Stimulated activated CD4-positive, alpha-beta T cell treated with anti-CD3 and anti-CD28 coated beads, Interleukin-15, amount 100 ng/mL, for 1 hour (primary cell): Measurements from ENCODE around the gene LCN9.

ENCODE experiments used
- DNase-seq, 2 donors: peaks; one replicate each; pipeline ENCODE4 v3.0.0-alpha.2; 2020; ENCODE audit warnings: low read depth in 1 of 2, low spot score in 1 of 2

The LCN9 gene

DNA sequence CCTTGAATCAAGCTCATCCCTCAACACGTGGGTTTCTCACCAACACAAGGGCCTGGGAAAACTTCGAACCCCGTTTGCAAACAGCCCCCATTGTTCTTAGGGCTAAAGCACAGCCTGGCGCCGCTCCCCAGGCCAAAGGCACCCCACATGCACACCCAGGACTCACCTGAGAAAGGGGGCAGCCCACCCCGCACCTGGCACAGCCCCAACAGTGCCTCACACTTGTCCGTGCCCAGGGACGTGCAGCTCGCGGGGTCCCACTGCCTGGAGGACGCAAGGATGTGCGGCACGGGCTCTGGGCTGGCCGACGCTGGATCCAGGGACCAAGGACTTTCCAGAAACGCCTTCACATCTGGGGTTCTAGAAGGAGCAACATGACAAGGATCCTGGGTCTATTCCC, 33.3 kb downstream of the LCN9 start:
- no peak for DNase-seq

DNA sequence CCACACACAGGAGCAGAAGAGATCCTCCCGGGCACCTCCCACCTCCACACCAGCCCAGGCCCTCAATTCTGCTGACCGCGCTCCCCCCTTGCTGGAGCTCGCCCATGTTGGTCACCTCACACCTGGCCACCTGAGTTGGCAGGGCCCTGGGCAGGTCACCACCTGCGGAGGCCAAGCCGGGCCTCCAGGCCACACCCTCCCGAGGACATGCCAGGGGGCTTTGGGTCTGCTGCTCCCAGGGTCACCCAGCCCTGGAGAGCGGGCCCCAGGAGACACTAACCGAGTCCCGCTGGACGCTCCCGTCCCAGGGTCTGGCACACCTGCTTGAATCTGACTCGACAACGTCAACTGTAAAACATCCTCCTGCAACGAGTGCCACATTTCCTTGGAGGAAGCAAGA, 34.1 kb downstream of the LCN9 start:
- no peak for DNase-seq

DNA sequence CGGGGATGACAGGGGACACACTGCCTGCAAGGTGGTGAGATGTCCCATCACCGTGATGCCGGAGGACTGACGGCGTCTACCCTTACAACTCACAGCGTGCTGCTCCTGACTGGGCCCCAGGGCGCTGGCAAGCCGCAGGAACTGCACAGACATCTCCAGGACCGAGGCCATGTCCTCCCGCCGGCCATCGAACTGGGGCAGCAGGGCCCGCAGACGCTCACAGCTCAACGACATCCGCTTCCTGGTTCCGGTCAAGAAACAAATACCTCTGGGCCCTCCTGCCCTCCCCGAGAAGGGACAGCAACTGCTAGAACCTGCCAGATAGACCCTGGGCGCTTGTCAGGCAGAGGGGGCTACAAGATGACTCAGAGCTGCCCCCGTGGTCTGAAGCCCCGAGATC, 35.1 kb downstream of the LCN9 start:
- DNase-seq = no peak

DNA sequence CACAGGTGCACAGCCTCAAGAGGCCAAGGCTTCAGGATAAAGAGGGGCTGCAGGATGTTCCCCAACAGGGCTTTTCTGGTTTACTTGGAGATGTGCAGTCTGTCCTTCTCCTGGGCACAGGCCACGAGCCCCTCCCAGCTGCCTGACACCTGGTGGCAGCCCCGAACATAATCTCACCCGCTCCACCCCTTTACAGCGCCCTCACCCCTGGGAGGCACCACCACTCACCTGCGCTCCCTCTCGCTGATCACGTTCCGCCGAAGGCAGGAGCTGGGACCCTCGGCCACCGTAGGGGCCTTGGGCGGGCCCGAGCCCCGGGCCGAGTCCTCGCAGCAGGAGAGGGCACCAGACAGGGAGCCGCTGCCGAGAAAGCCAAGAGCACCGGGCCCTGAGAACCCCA, 35.7 kb downstream of the LCN9 start:
- DNase-seq = no peak

DNA sequence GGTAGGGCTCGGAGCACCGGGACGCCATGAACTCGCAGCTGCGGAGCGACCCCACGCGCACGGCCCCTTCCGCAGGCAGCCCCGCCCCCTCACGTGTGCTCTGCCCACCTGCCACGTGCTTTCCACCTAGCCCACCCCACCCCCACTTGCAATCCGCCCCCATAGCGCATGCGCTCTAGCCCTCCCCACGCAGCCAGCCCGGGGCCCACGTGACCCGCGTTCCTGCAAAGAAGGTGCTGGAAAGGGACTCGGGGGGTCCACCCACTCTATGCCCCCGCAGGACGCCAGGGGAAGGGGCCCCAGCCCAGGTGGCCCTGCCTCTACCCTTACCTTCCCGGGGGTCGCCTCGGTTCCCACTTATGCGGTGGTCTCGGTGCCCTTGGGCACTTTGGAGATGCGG, 36.3 kb downstream of the LCN9 start, which contains the start of gene SOHLH1:
SOHLH1 (minus strand) TSS at position 42 of the 400 bp plus-strand sequence; CDS start at position 28, 14 bp downstream.
- no peak for DNase-seq

DNA sequence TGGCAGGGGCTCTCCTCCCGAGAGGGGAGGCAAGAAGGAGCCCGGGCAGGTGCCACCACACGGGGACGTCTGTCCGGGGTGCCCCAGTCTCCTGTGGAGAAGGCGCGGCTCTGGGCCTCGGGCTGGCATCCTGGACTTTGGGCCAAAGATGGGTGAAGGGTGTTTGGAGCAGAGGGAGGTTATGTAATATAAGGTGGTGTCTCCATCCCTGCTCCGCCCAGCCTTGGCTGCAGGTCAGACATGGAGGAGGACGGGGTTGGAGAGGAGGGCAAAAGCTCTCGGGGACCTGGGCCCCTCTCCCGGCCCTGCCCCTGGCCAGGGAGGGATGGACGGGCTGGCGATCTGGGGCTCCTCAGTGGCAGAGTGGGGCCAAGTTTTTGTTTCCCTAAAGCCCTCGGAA, 37.4 kb downstream of the LCN9 start:
- no peak for DNase-seq

DNA sequence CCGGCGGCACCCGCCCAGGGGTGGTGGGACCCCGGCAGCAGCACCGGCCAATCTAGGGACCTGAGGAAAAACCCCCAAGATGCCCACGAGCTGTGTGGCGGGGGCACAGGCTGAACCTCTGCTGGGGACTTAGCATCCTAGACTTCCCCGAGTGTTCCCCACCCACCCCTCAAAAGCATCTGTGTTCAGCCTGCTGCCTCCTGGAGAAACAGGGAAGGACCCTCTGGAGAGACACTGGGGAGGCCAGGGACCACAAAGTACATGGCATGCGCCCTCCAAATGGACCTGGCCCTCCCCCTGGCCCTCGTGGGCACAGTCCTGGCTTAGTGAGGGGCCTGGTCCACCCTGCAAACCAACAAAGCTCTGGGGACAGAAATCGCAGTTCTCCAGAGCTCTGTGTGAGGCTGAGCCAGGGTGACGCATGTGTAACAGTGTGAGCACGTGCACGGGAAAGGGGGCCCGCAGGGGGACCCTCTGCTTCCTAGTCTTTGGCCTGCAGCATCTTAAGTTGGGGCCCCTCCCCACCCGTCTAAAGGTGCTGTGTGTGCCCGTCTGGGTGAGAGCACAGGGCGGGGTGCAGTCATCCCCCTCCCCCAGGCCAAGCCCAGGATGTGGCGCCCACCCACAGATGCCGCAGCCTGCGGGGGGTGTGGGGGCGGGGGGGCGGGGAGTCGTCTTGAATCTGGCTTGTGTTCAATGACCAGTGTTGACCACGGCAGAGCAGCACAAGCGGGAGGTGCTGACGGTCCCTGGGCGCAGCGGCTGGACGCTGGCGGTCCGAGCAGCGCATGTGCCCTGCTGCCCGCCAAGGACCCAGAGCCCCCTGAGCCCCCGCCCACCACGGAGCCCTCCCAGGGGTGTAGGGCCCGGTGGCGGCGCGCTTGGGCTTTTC, 38.2 kb downstream of the LCN9 start:
- DNase-seq = no peak

DNA sequence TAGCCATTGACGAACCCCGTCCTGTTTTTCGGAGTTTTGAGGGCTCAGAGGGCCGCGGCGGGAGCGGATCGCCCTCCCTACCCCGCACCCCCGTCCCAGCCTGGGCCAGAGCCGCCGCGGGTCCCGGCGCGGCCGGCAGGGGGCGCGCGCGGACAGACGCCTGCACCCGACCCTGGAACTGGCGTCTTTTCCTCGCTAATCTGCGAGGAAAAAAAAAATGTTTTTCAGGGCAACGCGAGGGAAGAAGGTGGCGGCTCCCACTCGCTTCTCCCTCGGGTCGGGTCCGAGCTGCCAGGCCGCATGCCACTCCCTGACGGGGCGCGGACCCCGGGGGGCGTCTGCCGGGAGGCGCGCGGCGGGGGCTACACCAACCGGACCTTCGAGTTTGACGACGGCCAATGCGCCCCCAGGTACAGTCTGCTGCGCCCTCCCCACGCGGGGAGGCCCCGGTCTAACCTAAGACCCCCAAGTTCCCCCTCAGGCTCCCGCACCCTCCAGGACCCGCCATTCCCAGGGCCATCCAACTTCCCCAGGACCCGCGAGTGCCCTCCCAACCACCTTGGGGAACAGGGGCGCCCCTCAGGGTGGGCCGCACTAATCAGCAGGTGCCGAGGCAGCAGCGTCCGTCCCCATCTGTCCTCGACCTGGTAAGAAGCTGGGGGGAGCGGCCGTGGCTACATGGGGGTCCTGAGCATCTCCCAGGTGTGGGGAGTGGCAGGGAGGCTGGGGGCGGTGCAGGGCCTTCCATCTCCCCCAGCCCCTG, 39.0 kb downstream of the LCN9 start, which contains the start of gene KCNT1:
KCNT1 (plus strand) TSS at position 227 of the 763 bp plus-strand sequence; CDS start at position 301, 74 bp downstream.
- peak; percentile 8 to 54 for DNase-seq

DNA sequence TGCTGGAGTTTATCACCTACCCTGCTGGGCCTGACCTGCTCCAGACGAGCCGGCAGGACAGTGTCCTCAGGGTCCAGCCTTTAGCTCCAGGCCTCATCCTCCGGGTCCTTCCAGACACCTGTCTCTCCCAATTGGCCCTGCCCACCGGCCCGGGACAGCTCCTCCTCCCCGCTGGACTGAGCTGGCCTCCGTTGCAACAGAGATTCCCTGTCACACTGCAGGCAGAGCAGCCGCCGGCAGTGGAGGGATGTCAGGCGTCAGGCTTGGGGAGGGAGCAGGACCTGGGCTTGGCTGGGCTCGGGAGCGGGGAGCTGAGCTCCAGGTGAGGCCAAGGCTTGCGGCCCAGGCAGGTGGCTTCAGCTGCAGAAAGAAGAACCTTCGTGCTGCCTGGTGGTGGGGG, 40.6 kb downstream of the LCN9 start:
- DNase-seq = no peak

DNA sequence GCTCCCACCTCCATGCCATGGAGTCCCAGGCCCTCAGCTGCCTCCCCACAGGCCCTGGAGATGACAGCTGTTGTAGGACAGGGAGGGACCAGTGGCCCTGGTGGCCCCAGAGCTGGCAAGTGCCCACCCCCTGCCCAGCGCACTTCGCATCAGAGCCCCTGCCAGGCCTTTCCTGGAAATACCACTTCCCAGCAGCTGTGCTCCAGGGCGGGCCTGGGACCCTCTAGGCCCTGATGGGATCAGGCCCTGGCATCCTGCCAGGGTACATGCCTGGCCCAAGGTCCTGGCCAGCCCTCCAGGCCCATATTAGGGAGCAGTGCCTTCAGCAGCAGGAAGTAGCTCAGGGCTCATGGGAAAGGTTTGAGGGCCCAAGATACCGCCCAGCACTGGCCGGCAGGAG, 41.4 kb downstream of the LCN9 start:
- DNase-seq = no peak

DNA sequence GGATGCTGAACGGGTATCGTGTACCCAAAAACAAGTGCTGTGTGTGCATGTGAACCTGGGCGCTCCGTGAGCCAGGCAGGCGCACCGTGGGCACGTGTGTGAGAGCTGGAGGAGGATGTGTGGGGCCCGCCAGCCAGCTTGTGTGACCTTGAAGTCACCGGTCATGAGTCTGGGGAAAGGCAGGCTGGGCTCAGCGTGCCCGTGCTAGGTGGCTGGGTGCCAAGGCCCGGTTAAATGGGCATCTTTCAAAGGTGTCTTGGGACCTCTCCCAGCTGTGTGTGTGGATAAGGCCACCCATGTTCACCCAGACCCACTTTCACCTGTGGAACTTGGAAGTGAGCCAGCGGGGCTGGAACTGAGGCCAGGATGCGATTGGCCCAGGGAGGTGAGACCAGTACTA, 42.3 kb downstream of the LCN9 start:
- DNase-seq = no peak

DNA sequence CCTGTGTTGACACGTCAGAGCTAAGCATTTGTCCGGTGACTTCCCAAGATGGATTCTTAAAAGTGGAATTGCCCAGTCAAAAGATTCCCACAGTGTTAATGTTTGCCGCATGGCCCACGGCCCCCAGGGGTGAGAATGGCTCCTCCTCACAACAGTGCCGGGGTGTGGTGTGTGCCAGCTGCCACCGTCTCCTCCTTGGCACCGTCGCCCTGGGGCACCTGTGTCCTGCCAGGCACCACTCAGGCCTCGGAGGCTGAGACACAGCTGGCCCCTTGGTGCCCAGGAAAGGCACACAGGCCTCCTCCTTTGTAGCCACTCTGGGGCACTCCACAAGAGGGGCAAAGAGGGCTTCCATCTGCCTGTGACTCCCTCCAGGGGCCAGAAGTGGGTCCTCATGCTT, 43.2 kb downstream of the LCN9 start:
- no peak for DNase-seq

DNA sequence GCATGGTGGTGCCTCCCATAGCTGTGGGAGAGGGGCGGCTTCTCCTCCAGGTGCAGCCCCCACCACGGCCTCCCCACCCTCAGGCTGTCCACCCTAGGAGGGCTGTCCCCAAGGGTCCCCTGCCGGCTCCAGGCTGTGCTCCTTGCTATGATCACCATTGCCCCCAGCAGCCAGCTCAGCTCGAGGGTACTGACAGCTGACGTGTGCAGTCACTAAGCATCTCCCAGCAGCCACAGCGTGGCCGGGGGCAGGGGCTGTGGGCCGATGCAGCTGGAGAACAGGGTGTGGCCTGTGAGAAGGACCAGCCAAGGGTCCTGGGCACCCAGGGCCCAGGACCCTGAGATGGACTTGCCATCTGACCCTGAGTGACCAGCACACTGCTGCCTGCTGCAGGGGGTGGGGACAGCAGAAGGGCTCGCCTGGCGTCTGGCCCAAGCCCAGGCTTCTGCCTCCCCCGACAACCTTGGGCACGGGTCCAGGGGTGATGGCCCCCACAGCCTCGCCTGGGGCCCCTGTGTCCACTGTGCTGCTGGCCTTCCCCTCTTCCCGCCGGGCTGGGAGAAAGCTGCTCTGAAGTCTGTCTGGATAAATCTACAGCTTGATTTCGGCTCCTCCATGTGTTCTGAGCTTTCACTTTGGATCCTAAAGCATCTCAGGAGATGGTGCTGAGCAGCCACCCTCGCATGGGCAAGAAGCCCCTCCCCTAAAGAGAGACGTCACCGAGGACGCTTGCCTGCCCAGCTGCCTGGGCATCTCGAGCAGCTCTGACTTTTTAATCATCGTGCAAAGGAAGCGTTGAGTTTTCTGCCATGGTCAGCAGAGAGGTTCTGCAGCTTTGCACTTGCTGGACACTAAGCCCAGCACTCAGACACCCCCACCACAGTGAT, 44.4 kb downstream of the LCN9 start:
- DNase-seq = no peak

DNA sequence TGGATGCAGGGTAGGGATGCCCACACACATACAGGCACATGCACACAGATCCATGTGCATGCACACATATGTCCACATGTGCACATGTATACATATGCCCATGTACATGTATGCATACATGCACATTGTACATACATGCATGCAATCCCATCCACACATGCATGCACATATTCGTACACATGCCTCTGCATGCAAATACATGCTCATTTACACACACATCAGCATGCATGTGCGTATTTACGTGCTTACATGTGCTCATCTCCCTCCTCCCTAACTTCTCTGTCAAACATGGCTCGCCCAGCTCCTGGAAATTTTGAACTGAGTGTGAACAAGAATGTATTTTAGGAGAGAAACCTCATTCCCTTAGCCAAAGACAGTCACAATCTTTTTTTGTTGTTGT, 45.1 kb downstream of the LCN9 start:
- DNase-seq = no peak

DNA sequence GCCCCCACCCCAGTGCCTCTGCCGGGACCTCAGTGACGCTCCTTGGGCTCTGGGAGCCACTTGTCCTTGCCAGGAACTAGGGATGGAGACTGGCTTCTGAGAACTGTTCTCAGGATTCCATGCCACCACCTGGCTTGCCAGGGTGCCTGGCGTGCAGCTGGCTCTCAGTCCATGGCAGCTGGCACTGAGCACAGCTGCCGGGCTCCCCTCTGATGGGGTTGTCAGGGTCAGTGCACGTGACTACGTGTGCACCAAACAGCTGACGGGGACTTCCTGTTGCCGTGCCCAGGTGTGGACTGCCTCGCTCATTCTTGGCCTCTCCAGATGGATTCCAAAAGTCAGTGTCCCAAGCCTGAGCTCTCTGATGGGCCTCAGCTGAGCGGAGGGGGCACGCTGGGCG, 48.3 kb downstream of the LCN9 start:
- no peak for DNase-seq

DNA sequence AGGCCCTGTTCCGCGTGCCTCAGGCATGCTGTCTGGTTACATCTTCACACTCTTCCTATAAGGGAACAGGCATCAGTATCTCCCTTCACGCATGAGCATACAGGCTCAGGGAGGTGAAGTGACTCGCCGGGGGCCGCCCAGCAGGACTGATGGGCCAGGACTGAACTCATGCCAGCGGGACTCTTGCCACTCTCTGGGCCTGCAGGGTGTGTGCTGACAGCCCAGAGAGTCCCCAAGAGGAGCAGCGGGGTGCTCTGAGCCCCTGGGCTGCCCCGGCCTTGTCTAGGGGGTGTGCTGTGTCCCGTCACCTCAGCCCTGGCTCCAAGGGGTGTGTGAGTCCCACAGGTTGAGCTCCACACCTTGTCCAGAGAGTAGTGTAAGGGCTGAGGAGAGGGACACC, 48.8 kb downstream of the LCN9 start:
- DNase-seq = no peak

DNA sequence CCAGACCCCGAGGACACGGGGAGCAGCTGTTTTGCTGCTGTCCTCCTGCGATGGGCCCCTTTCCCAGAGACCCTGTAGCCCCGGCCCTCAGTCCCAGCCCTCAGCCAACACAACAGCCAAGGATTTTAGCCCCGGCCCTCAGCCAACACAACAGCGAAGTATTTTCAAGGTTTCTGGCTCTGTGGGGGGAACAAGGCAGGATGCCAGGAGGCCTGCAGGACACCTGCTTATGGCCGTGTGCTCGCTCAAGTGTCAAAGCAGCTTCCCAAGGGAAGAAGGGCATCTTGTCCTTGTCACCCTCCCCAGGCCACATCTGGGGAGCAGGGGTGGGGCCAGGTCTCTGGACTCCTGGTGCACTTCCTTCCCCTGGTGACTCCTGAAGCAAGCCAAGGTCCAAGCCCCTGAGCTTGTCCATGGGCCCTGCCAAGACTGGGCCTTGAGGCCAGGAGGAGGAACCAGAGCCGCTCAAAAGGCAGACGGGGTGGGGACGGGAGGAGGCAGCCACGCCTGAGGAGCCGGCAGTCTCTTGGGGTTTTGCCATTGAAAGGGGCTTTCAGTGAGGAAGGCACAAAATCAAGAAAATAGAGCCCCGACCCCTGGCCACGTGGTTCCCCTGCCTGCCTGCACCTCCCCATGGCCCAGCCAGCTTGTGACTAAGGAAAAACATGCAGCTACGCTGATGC, 49.6 kb downstream of the LCN9 start:
- DNase-seq = no peak

DNA sequence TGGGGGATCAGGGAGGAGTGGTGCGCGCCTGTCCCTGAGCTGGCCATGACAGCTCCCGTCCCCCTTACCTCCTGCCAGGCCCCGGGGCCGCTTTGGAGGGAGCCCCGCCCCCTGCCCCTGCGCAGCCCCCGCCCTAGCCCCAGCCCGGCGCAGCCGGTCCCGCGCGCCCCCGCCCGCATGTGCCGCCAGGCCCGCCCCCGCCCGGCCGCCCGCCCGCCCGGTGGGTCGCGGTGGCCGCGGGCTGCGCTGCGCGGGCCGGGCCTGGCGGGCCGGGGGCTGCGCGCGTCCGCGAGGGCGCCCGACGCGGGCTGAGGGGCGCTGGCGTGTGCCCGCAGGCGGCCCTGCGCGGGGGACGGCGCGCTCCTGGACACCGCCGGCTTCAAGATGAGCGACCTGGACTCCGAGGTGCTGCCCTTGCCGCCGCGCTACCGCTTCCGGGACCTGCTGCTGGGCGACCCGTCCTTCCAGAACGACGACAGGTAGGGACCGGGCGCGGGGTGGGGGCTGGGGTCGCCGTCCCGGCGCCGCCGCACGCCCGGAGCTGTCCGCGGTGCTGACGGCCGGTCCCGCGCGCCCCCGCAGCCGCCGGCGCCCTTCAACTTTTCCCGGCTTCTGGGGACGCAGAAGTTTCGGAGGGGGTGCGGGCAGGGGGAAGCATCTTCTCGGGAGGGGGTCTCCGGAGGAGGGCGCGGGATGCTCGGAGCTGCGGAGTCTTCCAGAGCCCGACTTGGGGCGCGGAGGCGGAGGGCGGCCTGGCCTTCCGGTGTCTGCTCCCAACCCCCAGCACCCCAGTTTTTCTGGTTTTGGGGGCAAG, 51.3 kb downstream of the LCN9 start:
- no peak for DNase-seq

DNA sequence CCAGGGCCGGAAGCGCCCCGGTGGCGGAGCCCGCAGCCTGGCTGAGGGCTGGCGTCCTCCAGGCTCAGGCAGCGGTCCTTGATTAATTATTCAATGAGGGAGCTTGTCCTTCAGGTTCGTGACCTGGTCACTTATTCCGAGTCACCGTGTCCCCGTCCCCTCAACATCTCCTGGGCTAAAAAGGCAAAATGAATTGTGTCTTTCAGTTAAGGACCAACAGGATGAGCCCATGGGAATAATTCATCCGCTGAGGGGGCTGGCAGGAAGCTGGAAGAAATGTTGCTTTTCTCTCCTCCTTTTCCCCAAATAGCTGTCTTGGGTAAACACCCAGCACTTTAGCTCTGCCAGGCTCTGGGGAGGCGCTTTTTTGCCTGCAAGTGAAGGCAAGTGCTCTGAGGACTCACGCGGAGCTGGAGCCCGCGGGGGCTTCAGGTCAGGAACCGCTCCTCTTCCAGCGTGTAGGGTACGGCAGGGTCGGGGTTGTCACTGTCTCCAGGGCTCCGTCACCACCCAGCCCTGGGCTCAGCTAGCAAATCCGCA, 52.0 kb downstream of the LCN9 start:
- DNase-seq = no peak

DNA sequence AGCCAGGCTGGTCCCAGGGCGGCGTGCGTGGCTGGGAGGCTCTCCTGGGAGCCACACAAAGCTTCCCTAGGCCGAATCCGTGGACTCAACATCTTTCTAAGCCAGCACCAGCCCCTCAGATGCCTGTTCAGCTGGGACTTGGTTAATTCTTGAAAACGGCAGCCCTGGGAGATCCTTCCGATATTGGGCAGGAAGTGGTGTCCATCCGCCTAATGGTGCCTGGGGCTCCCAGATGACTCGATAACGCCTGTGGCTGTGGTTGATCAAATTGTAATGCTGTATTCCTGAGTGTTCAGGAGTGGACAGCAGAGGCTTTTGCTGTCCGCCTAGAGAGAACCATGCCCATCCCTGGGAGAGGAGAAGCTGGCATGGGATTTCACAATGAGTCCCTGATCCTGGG, 52.9 kb downstream of the LCN9 start:
- DNase-seq = no peak
